Endothelial cell of umbilical vein (primary cell): Measurements from ENCODE around the gene NBEAL2.

Source experiments
- CTCF ChIP-seq, 2 donors: IDR thresholded peaks; 1 replicate in 1 of 2; 2 replicates in 1 of 2; pipeline ENCODE4 v1.5.1; 2011; ENCODE audit warnings: low read length in 2 of 2, mild to moderate bottlenecking in 2 of 2, moderate library complexity in 2 of 2, control low read depth in 1 of 2, inconsistent platforms in 1 of 2, low read depth in 1 of 2; ENCODE audit not compliant: insufficient read depth in 1 of 2; ENCODE audit errors: extremely low read depth in 1 of 2
- EZH2 ChIP-seq: IDR thresholded peaks from 2 replicates; pipeline ENCODE4 v1.6.1; 2012; ENCODE audit warnings: borderline replicate concordance, low read depth, mild to moderate bottlenecking, moderate library complexity, low read length, inconsistent platforms; ENCODE audit not compliant: severe bottlenecking
- FOS ChIP-seq: IDR thresholded peaks from 2 replicates; pipeline ENCODE4 v1.6.1; 2011; ENCODE audit warnings: mild to moderate bottlenecking, low read length, moderate library complexity, borderline replicate concordance; ENCODE audit not compliant: insufficient read depth
- GATA2 ChIP-seq: IDR thresholded peaks from 2 replicates; pipeline ENCODE4 v1.7.0; 2011; ENCODE audit warnings: low read depth, mild to moderate bottlenecking, moderate library complexity, mixed read lengths, low read length; ENCODE audit not compliant: insufficient read length, insufficient read depth
- JUN ChIP-seq: IDR thresholded peaks from 2 replicates; pipeline ENCODE4 v1.6.1; 2011; ENCODE audit warnings: borderline replicate concordance, low read depth; ENCODE audit not compliant: insufficient read length, insufficient read depth
- MYC ChIP-seq: IDR thresholded peaks from one replicate; pipeline ENCODE4 v1.6.1; 2011; ENCODE audit warnings: mild to moderate bottlenecking, low read depth, low read length
- POLR2A ChIP-seq: IDR thresholded peaks from 2 replicates; pipeline ENCODE4 v1.6.1; 2012; ENCODE audit warnings: low read depth, mild to moderate bottlenecking, control low read depth, low read length
- POLR2AphosphoS5 ChIP-seq: IDR thresholded peaks from 2 replicates; pipeline ENCODE4 v1.6.1; 2012; ENCODE audit warnings: low read depth, mild to moderate bottlenecking, control low read depth, low read length, moderate library complexity; ENCODE audit not compliant: insufficient read depth
- TF ChIP-seq, protein P1 (sequence below): IDR thresholded peaks from 2 replicates; pipeline ENCODE4 v1.6.1; 2011; ENCODE audit not compliant: insufficient read depth, insufficient read length

GRCh38 chr3:47054412-47054811 is 74.9 kb downstream of the NBEAL2 start:
- TF ChIP-seq EZH2 (no peak), CTCF (IDR thresholded peaks at IDR 0.05; ENCODE audit: extremely low read depth in 1 of 2, insufficient read depth in 1 of 2, low read depth in 1 of 2, low read length in 2 of 2) (no peak), POLR2A (no peak), MYC (no peak), POLR2AphosphoS5 (no peak), JUN (no peak), GATA2 (no peak), FOS (no peak)
- TF ChIP-seq, protein P1, sequence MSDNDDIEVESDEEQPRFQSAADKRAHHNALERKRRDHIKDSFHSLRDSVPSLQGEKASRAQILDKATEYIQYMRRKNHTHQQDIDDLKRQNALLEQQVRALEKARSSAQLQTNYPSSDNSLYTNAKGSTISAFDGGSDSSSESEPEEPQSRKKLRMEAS, result no peak
